ENCODE results near the gene ACTA1.
"Not testable (repeated sequence)": the region's sequence is repeated elsewhere in the genome, so short reads cannot be mapped to it uniquely, and the experiment has no call there.

The ACTA1 gene

DNA sequence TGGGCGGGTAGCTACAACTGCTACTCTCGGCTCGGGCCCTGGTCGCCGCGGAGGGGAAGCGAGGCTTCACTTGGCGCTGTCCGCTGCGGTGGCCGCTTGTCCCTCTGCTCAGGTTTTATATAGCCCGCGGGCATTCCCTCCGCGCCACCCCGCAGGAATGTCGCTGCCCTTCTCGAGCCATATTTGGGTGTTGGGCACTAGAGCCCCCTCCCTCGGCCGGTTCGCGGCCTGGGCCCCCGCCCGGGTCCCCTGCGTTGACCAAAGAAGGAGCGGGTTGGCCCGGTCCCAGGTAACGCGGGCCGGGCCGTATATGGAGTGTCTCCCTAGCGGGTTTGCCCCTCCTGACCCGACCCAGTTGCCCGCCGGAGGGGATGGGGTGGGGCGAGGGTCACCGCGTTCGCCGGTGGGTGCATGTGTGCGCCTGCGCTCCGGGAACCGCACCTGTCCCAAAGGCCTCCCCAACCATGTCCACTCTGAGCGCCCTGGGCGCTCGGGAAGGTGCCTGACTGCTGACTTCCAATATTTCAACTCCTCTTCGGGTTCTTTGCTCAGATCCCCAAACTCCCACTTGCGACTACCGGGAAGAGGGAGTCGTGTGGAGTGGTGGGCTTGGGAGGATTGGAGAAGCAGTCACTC is at the start of gene ACTA1:
Gene ACTA1 (minus strand): TSS at position 90 of the 636 bp plus-strand sequence. CDS start 979 bp downstream, outside the sequence.
- no peak for DNase-seq (ENCODE audit: low read depth in 2 of 2)

DNA sequence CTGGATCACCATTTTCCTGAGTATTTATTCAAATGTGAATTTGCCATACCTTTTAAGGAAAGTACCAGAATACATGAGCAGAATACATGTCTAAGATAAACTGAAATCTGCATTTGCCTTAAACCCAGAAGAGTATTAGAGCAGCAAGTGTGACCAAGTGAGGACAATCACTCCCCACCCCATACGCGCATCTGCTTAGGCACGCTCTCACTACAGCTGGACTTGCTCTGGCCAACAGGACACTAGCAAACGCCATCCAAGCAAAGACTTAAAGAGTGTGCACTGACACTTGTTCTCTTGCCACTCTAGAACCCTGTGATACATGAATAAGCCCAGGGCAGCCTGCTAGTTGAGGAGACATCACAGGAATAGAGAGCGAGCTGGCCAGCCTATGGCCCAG is 48.6 kb upstream of the ACTA1 start:
- no peak for DNase-seq (ENCODE audit: low read depth in 2 of 2)

DNA sequence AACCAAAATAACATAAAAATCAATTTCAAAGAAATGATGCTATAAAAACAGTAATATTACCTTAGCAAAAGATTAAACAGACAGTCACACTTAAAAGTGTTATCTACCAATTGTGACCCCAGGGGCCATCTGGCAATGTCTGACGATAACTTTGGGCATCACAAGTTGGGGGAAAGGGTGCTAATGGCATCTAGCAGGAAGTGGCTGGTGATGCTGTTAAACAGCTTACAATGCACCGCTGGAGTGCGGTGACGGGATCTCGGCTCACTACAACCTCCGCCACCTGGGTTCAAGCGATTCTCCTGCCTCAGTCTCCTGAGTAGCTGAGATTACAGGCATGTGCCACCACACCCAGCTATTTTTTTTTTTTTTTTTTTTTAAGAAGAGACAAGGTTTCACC is 46.6 kb upstream of the ACTA1 start:
- DNase-seq (ENCODE audit: low read depth in 2 of 2): no peak

DNA sequence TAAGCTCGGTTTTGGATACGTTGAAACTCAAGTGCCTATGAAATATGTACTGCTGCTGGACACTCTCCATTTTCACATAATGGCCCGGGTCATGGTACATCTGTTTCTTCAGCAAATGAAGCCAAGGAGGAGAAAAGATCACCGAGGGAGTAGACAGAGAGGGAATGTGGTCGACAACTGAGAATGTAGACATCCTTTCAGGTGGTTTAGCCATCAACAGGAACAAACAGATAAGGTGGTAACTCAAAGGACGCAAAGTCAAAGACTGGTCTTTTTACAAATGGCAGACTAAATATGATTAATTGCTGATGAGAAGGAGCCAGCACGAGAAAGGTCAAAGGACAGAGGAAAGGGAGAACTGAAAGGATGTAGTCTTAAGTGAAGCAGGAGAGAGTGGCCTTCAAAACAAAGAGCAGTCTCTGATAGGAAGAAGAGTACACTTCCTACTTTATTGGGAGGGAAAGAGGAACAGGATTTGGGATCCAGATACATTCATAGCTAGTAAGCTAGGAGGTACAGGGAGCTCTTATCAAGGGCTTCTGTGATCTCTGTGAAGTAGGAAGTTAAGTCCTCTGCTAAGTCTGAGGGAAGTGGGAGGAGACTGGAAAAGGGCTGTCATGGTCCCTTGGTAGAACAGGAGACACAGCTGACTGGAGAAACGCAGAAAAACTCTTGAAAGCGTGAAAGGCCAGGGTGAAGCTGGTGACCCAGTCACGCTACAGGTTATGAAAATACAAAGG is 45.9 kb upstream of the ACTA1 start:
- no peak for DNase-seq (ENCODE audit: low read depth in 2 of 2)

DNA sequence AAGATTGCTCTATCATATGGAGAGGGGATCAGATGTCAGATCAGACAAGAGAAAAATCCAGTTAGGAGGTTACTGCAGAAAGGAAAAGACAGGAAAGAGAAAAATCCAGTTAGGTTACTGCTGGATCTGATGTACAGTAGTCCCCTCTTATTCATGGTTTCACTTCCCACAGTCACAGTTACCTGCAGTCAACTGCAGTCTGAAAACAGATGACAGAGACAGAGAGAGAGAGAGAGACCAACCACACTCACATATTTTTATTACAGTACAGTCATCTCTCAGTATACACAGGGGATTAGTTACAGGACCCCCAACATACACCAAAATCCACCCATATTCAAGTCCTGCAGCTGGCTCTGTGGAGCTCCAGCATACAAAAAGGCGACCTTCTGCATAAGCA is 45.0 kb upstream of the ACTA1 start:
- DNase-seq (ENCODE audit: low read depth in 2 of 2): no peak

DNA sequence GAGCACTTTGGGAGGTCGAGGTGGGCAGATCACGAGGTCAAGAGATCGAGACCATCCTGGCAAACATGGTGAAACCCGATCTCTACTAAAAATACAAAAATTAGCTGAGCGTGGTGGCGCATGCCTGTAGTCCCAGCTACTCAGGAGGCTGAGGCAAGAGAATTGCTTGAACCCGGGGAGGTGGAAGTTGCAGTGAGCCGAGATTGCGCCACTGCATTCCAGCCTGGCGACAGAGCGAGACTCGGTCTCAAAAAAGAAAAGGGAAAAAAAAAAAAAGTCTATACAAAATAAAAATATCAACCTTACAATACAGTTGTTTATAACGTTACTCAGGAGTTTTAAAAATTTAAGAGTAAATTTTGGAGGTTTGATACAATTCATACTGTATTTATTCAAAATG is 42.0 kb upstream of the ACTA1 start:
- DNase-seq (ENCODE audit: low read depth in 2 of 2): not testable (repeated sequence)

DNA sequence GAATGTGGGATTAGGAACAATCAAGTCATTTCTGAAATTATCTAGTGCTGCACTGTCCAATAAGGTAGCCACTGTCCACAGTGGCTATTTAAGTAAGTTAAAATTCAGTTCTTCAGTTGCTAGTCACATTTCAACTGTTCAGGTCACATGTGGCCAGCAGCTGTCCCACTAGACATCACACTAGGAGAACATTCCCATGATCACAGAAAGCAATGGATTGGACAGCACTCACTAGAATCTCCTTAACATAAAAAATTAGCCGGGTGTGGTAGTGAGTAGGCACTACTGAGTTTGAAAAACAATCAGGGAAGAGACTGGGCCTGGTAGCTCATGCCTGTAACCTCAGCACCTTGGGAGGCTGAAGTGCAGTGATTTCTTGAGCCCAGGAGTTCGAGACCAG is 40.6 kb upstream of the ACTA1 start:
- no peak for DNase-seq (ENCODE audit: low read depth in 2 of 2)

DNA sequence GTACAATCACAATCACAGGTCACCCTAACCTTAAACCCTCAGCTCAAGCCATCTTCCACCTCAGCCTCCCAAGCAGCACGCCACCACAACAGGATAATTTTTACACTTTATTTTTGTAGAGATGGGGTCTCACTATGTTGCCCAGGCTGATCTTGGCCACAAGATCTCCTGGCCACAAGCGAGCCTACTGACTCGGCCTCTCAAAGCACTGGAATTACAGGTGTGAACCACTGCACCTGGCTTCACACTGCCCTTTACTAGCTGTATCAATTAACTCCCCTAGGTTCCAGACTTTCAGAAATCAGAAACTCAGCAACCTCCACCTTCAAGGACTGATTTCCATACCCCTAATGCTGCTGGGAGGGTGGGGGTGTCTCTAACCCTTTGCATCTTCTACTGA is 37.3 kb upstream of the ACTA1 start:
- no peak for DNase-seq (ENCODE audit: low read depth in 2 of 2)

DNA sequence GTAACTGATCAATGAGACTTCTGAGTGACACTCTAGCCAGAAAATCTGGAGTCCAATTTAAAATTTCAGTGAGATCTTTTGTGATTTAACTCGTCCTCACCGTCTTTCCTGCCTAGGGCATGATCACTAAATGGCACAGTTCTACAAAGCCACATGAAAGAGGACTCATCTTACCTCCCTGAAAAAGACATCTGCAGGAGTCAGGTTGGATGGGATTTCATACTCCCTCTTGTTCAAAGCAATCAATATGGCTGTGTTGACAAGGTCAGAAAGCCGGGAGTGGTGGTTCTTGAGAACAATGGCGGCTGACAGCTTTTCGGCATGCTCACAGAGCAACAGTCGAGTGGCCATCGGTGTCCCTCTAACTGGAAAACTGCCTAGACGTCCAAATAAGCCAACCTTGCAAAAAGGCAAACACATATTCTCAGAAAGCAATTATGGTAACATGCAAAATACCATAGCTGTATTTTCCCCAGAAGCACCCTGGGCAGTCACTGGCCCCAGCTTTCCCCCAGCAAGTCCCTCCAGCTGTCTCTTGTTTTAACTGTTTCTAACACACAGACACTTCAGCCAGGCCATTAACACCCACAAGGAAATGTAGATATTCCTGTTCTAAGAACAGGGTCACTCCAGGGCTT is 36.6 kb upstream of the ACTA1 start:
- DNase-seq (ENCODE audit: low read depth in 2 of 2): no peak

DNA sequence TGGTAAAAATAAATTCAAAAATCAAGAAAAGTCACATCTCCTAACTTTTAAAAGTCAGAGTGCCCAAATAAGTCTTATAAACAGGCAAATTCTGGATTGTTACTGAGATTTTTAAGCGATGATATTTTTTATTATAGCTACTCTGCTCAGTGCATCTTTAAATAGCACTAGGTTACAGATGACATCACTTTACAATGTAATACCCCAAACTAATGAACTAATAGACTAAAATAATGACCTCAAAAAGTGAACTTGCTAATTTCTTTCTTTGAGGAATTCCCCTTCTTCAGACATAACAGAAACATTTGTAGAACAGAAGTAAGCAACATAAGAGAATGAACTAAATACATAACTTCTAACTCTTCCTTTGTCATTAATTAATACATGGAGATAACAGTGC is 33.0 kb upstream of the ACTA1 start:
- no peak for DNase-seq (ENCODE audit: low read depth in 2 of 2)

DNA sequence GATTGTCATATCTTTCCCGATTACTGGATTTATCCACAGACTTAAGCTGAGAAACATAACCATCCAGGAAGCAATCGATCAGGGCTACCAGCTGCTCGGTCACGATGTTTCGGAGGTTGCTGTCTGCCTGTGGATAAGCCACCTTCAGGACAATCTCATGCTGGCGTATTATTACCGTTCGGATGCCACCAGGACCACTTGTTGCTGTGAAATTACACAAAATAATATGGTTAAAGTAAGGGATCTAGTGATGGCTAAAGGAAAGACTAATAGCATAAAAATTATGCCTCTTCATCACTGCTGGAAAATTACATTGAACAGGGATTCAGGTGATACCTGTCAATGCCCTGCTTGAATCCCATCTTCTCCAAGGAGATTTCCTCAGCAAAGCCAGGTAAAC is 30.8 kb upstream of the ACTA1 start:
- no peak for DNase-seq (ENCODE audit: low read depth in 2 of 2)

DNA sequence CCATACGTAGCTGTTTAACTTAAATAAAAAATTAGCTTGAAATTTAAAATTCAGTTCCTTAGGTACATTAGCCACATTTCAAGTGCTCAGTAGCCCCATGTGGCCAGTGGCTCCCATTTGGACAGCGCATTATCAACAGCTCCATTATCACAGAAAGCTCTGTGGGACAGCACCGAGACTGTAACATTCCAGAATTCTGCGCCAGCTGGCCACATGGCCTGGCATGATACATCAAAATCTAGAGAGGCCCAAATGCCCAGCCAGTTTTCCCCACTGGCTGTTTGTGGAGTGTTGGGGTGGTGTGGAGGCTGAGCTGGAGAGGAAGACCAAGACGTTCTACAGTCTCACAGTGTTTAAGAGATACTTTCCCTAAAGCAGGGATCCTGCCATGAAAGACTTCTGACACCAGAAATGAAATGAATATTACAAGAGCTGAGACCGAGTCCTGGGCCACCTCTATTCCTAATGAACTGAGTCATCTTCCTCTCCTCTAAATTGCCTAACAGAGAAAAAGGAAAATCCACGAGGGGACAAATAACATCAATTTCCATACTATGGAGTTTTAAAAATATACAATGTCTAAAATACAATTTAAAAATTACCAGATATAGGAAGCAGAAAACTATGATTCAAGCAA is 27.3 kb upstream of the ACTA1 start:
- no peak for DNase-seq (ENCODE audit: low read depth in 2 of 2)

DNA sequence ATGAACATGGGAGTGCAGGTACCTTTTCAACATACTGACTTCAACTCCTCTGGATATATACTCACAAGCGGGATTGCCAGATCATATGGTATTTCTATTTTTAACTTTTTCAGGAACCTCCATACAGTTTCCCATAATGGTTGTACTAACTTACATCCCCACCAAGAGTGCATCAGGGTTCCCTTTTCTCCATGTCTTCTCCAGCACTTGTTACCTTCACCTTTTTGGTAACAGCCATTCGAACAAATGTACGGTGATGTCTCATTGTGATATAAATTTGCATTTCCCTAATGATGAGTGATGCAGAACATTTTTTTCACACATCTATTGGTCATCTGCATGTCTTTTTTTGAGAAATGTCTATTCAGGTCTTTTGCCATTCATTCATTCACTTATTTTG is 25.9 kb upstream of the ACTA1 start:
- no peak for DNase-seq (ENCODE audit: low read depth in 2 of 2)

DNA sequence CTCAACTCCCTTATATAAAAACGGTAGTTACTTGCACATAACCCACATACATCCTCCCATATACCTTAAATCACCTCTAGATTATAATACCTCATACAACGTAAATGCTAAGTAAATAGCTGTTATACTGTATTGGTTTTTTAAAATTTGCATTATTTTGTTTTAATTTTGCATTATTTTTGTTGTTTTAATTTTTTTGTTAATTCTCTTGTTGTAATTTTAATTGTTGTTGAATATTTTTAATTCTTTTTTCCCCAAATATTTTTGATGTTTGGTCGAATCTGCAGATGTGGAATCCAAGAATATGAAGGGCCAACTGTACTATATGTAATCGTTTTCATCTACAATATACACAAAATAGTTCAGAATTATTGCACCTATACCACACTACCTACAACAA is 23.5 kb upstream of the ACTA1 start:
- no peak for DNase-seq (ENCODE audit: low read depth in 2 of 2)

DNA sequence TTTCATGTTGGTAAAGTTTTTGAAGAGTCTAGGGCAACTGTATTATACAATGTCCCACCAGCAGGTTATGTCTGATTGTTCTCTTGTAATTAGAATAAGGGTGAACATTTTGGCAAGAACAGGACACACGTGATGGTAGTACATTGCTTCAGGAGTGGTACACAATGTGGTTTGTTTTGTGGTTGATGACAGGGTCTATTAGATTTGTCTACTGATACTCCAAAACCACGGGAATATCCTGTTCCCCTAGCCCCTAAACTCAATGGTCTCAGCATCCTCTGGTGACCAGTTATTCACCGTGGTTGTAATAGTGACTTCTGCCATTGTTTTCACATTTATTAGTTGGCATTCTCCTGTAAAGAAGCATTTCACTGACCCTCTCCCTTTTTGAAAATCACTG is 22.1 kb upstream of the ACTA1 start:
- no peak for DNase-seq (ENCODE audit: low read depth in 2 of 2)

DNA sequence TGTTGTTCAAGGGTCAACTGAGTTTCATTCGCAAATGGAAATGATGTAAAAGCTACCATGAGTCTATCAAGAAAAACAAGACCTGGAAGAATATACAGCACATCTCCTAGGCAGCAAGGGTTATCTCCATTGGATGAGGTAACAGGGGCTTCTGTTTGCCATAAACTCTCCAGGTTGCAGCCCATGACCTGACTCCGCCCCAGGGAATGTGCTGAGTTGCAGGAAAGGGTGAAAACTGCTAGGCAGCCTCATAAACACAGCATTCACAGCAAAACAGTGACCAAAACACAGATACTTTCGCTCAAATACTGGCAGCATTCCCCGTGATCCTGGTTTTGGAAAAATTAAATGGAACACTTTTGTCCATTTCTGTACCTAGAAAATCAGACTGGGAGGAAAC is 20.2 kb upstream of the ACTA1 start:
- no peak for DNase-seq (ENCODE audit: low read depth in 2 of 2)

DNA sequence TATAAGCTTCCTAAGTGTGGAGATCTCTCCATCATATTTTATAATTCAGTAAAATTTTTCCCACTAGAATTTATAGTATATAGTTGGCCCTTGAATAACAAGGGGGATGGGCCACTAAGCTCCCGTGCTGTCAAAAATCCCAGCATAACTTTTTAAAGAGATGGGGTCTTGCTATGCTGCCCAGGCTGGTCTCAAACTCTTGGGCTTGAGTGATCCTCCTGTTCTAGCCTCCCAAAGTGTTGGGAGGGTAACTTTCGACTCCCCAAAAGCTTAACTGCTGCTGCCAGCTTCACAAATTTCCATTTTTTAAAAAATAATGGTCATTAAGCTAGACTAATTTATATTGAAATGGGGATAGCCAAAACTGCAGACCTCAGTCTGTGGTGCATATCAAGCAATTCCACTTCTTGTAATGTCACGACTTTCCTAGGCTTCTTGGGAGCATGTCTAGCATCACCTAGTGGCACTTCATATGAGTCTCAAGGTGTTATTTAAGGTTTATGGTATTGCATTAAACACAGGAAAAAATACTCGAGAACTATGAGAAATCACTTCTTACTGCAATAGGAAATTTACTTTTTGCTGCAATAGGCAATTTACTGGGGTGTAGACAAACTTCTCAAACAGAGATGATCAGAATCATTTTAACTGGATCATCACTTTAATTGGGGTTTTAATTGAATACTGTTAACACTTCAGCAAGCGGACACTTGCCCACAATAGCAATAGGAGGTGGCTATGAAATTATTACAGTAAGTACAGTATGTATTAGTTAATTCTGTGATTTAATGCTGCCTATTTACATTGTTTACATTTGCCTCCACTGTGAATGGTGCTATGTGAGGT is 19.3 kb upstream of the ACTA1 start:
- no peak for DNase-seq (ENCODE audit: low read depth in 2 of 2)

DNA sequence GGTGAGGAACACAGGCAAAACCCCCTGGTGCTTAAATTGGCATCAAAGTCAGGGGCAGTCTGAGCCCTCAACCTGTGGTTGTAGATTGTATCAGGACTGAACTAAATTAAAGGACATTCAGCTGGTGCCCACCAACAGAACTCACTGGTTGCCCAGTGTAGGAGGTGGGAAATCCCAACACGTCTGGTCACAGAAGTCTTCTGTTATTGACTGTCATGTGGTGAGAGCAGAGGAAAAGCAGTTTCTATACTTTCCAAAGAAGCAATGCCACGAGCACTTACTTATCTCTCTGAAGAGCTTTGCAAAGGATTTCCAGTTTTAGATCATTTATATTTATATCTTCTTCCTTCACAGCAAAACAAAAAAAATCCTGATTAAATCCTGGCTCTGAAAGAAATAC is 15.0 kb upstream of the ACTA1 start:
- no peak for DNase-seq (ENCODE audit: low read depth in 2 of 2)

DNA sequence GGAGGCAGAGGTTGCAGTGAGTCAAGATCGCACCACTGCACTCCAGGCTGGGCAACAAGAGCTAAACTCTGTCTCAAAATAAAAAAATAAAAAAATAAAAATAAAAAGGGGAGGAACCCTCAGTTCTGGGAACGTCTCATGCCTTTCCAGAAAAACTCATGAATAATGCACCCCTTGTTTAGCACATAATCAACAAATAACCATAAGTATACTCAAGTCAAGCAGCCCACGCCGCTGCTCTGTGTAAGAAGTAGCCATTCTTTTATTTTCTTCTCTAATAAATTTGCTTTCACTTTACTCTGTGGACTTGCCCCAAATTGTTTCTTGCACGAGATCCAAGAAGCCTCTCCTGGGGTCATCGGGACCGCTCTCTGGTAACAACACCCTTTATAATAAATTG is 14.5 kb upstream of the ACTA1 start:
- DNase-seq (ENCODE audit: low read depth in 2 of 2): no peak

DNA sequence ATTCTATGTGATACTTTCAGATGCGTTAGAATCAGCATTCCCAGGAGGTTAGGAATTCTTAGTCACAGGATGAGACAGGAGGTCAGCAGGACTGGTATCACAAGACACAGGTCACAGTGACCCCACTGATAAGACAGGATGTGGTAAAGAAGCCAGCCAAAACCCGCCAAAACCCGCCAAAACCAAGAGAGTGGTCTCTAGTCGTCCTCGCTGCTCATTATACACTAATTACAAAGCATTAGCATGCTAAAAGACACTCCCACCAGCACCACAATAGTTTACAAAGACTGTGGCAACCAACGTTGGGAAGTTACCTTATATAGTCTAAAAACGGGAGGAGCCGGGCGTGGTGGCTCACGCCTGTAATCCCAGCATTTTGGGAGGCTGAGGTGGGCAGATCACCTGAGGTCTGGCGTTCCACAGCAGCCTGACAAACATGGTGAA is 13.9 kb upstream of the ACTA1 start:
- DNase-seq (ENCODE audit: low read depth in 2 of 2): no peak

DNA sequence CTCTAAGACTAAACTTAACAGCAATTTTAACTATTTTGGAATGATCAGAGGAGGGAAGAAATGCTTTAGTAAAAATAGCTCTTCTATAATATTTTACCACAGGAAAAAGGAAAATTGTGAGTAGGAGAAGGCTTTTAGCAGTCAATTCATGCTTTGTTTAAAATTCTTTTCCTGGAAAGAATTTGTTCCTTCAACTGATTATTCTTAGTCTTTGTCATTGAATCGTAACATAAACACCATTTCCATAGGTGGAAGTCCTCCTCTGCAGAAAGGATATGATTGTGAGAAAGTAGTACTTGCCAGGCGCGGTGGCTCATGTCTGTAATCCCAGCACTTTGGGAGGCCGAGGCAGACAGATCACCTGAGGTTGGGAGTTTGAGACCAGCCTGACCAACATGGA is 11.9 kb upstream of the ACTA1 start:
- DNase-seq (ENCODE audit: low read depth in 2 of 2): no peak
